Right renal pelvis (tissue), 4 donors: ENCODE results near the gene EXOC4. TPM values are rescaled to one million over a fixed set of nuclear protein-coding genes. Genes with fewer than 3 reads are reported as not detected.

Experiments used
- DNase-seq, 4 donors: peaks; one replicate each; pipeline ENCODE4 v3.0.0-alpha.2; 2013; ENCODE audit warnings: low read depth in 4 of 4, low spot score in 3 of 4, missing footprints in 1 of 4
- polyA plus RNA-seq, 4 donors: library from polyadenylated mRNA; unstranded; fragments of 120-200 nt; gene quantifications; one replicate each; pipeline ENCODE4 v1.2.1, GENCODE V29; 2013; ENCODE audit not compliant: insufficient read length in 4 of 4

The EXOC4 gene
- polyA plus RNA-seq, 4 donors, result 66.9 to 71.9 (median 69.9) TPM

- DNase-seq, result no peak
These were observed 781.8 kb downstream of the EXOC4 start for GRCh38 chr7:134034652-134035051.

GRCh38 chr7:134037991-134038390 lies 785.1 kb downstream of the EXOC4 start:
- DNase-seq, result no peak

- DNase-seq, result no peak
These were observed 788.1 kb downstream of the EXOC4 start for GRCh38 chr7:134040988-134041387.

GRCh38 chr7:134041477-134041876 lies 788.6 kb downstream of the EXOC4 start:
- DNase-seq, result no peak

GRCh38 chr7:134042307-134042706 lies 789.4 kb downstream of the EXOC4 start:
- DNase-seq, result no peak

- DNase-seq, result no peak
These were observed 791.8 kb downstream of the EXOC4 start for GRCh38 chr7:134044682-134045081.

GRCh38 chr7:134045716-134046115 lies 792.8 kb downstream of the EXOC4 start:
- no peak for DNase-seq

GRCh38 chr7:134046594-134047128 lies 793.8 kb downstream of the EXOC4 start:
- DNase-seq, result no peak

- no peak for DNase-seq
These were observed 794.8 kb downstream of the EXOC4 start for GRCh38 chr7:134047675-134048074.

- no peak for DNase-seq
These were observed 795.3 kb downstream of the EXOC4 start for GRCh38 chr7:134048166-134048565.

- DNase-seq, result no peak
These were observed 798.1 kb downstream of the EXOC4 start for GRCh38 chr7:134051020-134051419.

- DNase-seq, result no peak
These were observed 803.9 kb downstream of the EXOC4 start for GRCh38 chr7:134056816-134057215.

- DNase-seq, result no peak
These were observed 805.6 kb downstream of the EXOC4 start for GRCh38 chr7:134058521-134058920.

- DNase-seq, result no peak
These were observed 806.1 kb downstream of the EXOC4 start for GRCh38 chr7:134058980-134059379.

GRCh38 chr7:134059921-134060320 lies 807.0 kb downstream of the EXOC4 start:
- DNase-seq, result no peak

- DNase-seq, result no peak
These were observed 808.0 kb downstream of the EXOC4 start for GRCh38 chr7:134060874-134061273.

GRCh38 chr7:134062460-134062859 lies 809.6 kb downstream of the EXOC4 start:
- no peak for DNase-seq

GRCh38 chr7:134065415-134065814 lies 812.5 kb downstream of the EXOC4 start:
- DNase-seq, result no peak

GRCh38 chr7:134067164-134067563 lies 814.3 kb downstream of the EXOC4 start:
- DNase-seq, result no peak

- no peak for DNase-seq
These were observed 815.8 kb downstream of the EXOC4 start for GRCh38 chr7:134068670-134069069.

- no peak for DNase-seq
These were observed 816.3 kb downstream of the EXOC4 start for GRCh38 chr7:134069187-134069586.

GRCh38 chr7:134070673-134071072 lies 817.8 kb downstream of the EXOC4 start:
- DNase-seq, result no peak
